Transverse colon (tissue), 3 donors: ENCODE results near the gene KRTAP10-3.

Source experiments
- POLR2A ChIP-seq: fragments of 450-650 bp; IDR thresholded peaks from one replicate; pipeline ENCODE4 v1.6.1; 2016; ENCODE audit warnings: antibody characterized with exemption, mild to moderate bottlenecking, moderate library complexity
- TF ChIP-seq, protein P1 (sequence below), 5 experiments: fragments of 200-600 bp in 3 of 5; fragments of 450-650 bp in 2 of 5; sonication (generic) in 3 of 5; IDR thresholded peaks; 1 replicate in 2 of 5; 2 replicates in 3 of 5; pipeline ENCODE4 v1.5.1; 2016 to 2017; ENCODE audit warnings: antibody characterized with exemption in 5 of 5, inconsistent platforms in 3 of 5, mild to moderate bottlenecking in 2 of 5, moderate library complexity in 1 of 5

DNA sequence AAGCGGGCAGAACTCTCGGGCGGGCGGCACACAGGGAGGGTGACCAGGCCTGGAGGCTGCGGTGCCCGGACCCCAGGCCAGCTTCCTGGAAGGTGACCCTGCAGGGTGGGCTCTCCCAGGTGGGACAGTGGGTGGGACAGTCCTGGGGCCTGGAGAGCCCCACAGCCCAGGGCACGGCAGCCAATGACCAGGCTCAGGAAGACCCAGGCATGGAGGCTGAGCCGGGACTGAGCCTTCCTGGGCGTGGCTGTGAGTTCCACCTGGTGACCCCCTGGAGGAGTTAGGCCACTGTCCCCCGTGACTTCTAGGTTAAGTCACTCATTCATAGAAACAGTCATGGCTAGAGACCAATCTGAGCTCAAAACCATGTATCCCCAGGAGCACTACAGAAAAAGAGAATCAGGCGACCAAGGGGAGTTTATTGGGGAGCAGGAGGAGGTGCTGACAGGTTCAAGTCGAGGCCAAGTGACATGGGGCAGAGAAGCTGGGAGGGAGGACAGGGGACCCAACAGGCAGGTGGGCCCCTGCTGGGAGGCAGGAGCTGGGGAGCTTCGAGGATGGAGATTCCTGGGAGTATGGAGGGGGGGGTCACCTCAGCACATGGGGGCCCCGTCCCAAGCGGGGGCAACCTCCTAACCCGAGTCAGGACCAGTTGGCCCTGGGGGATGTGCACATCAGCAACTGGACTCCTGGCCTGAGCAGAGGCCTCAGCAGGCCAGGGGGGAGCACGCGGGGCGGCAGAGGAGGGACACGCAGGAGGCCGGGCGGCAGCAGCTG lies 20.6 kb upstream of the KRTAP10-3 start:
- TF ChIP-seq, protein P1, sequence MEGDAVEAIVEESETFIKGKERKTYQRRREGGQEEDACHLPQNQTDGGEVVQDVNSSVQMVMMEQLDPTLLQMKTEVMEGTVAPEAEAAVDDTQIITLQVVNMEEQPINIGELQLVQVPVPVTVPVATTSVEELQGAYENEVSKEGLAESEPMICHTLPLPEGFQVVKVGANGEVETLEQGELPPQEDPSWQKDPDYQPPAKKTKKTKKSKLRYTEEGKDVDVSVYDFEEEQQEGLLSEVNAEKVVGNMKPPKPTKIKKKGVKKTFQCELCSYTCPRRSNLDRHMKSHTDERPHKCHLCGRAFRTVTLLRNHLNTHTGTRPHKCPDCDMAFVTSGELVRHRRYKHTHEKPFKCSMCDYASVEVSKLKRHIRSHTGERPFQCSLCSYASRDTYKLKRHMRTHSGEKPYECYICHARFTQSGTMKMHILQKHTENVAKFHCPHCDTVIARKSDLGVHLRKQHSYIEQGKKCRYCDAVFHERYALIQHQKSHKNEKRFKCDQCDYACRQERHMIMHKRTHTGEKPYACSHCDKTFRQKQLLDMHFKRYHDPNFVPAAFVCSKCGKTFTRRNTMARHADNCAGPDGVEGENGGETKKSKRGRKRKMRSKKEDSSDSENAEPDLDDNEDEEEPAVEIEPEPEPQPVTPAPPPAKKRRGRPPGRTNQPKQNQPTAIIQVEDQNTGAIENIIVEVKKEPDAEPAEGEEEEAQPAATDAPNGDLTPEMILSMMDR (IDR thresholded peaks at IDR 0.05): no peak
- no peak for TF ChIP-seq POLR2A
